ENCODE results near the gene MFAP2.

DNA sequence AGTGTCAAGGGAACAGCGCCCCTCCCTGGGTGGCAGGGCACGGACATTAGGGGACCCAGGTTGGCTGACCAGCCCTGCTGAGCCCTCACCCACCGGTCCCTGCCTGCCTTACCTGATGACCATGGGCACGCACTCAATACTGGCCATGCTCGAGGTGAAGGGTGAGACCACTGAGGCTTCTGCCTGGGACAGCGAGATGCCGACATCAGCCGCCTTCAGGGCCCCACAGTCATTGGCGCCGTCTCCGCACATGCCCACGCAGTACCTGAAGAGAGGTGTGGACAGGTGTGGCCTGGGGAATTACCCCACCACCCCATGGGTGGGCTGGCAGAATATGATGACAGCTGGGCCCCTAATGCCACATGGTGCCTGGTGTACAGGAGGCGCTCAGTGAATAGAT, 7.8 kb upstream of the MFAP2 start:
- no peak for TF ChIP-seq POLR2A (IDR thresholded peaks at IDR 0.05)
- TF ChIP-seq CTCF (IDR thresholded peaks at IDR 0.05), result no peak
- TF ChIP-seq POLR2AphosphoS5 (IDR thresholded peaks at IDR 0.05), result no peak
